GM18511 (cell line): ENCODE measurements around the gene BRD3.

Experiments
- ATAC-seq: cut with Tn5 transposase; IDR thresholded peaks from one replicate; pipeline ENCODE4 v1.9.1; 2021; ENCODE audit warnings: mild to moderate bottlenecking, moderate library complexity; ENCODE audit not compliant: unreplicated experiment

BRD3 gene

GRCh38 chr9:134054891-134055811 lies 12.7 kb downstream of the BRD3 start:
- ATAC-seq, result no peak

GRCh38 chr9:134053941-134054761 lies 13.7 kb downstream of the BRD3 start:
- no peak for ATAC-seq

- ATAC-seq, result no peak
These were observed 14.4 kb downstream of the BRD3 start for GRCh38 chr9:134053401-134053871.

- no peak for ATAC-seq
These were observed 14.9 kb downstream of the BRD3 start for GRCh38 chr9:134052941-134053340.

GRCh38 chr9:134052491-134052890 lies 15.3 kb downstream of the BRD3 start:
- ATAC-seq, result no peak

GRCh38 chr9:134051319-134051718 lies 16.5 kb downstream of the BRD3 start:
- ATAC-seq, result no peak

- ATAC-seq, result no peak
These were observed 17.1 kb downstream of the BRD3 start for GRCh38 chr9:134050726-134051125.

- no peak for ATAC-seq
These were observed 17.8 kb downstream of the BRD3 start for GRCh38 chr9:134049772-134050588.

GRCh38 chr9:134049236-134049635 lies 18.6 kb downstream of the BRD3 start:
- ATAC-seq, result no peak

- no peak for ATAC-seq
These were observed 19.3 kb downstream of the BRD3 start for GRCh38 chr9:134048582-134048968.

- no peak for ATAC-seq
These were observed 19.8 kb downstream of the BRD3 start for GRCh38 chr9:134047868-134048581.

GRCh38 chr9:134046894-134047681 lies 20.7 kb downstream of the BRD3 start:
- ATAC-seq, result no peak

GRCh38 chr9:134045841-134046544 lies 21.8 kb downstream of the BRD3 start:
- ATAC-seq, result no peak

- ATAC-seq, result no peak
These were observed 22.9 kb downstream of the BRD3 start for GRCh38 chr9:134044944-134045343.

- ATAC-seq, result no peak
These were observed 24.3 kb downstream of the BRD3 start for GRCh38 chr9:134043531-134043988.

GRCh38 chr9:134041649-134041962 lies 26.2 kb downstream of the BRD3 start:
- ATAC-seq, result no peak

GRCh38 chr9:134040781-134041648 lies 26.8 kb downstream of the BRD3 start:
- ATAC-seq, result no peak

GRCh38 chr9:134040176-134040565 lies 27.7 kb downstream of the BRD3 start:
- no peak for ATAC-seq
